Activated T-helper 17 cell treated with anti-CD3 and anti-CD28 coated beads, Interleukin-2, amount 50 U/mL, for 72 hours (primary cell): Measurements from ENCODE around the gene CRAT. TPM values are rescaled to one million over a fixed set of nuclear protein-coding genes. Genes with fewer than 3 reads are reported as not detected.

Source experiments
- ATAC-seq: fragments of 150-1000 bp; cut with Tn5 transposase; replicated peaks from 2 replicates; pipeline ENCODE4 v1.10.0; 2021; ENCODE audit warnings: mild to moderate bottlenecking, moderate library complexity
- H3K27ac Mint-ChIP-seq: one replicate; pipeline ENCODE4 v1.8.0; 2022; ENCODE audit warnings: mixed read lengths
- H3K27me3 Mint-ChIP-seq: one replicate; pipeline ENCODE4 v1.8.0; 2022; ENCODE audit warnings: mixed read lengths
- H3K36me3 Mint-ChIP-seq: one replicate; pipeline ENCODE4 v1.8.0; 2022; ENCODE audit warnings: low read depth, mild to moderate bottlenecking, mixed read lengths
- H3K4me1 Mint-ChIP-seq: one replicate; pipeline ENCODE4 v1.8.0; 2022; ENCODE audit warnings: mixed read lengths
- H3K4me3 Mint-ChIP-seq: one replicate; pipeline ENCODE4 v1.8.0; 2022; ENCODE audit warnings: mild to moderate bottlenecking, mixed read lengths
- H3K9me3 Mint-ChIP-seq: one replicate; pipeline ENCODE4 v1.8.0; 2022; ENCODE audit warnings: mixed read lengths
- total RNA-seq, 2 donors: library from RNA; stranded (reverse); gene quantifications; one replicate each; pipeline ENCODE4 v1.2.3, GENCODE V29; 2022

The CRAT gene
- total RNA-seq, 2 donors from 2014 or later, result 19.8 to 21.8 TPM

GRCh38 chr9:129074106-129074505 lies 36.5 kb downstream of the CRAT start:
- Mint-ChIP-seq H3K4me1 (peaks cover 5% of the 10 kb centered on the region), H3K27ac (no peak overlapping the region), H3K9me3 (no peaks in the 10 kb centered on the region), H3K4me3 (no peak overlapping the region), H3K27me3 (no peaks in the 10 kb centered on the region), H3K36me3 (no peaks in the 10 kb centered on the region)
- ATAC-seq, result no peak

DNA sequence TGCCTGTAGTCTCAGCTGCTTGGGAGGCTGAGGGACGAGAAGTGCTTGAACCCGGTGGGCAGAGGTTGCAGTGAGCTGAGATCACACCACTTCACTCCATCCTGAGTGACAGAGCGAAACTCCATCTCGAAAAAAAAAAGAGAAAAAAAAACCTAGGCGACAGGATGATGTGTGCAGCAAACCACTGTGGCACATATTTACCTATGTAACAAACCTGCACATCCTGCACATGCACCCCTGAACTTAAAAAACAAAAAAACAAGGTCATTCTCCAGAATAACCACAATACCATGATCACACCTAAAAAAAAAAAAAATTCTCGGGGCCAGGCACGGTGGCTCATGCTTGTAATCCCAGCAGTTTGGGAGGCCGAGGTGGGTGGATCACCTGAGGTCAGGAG lies 37.2 kb downstream of the CRAT start:
- peak overlapping the region; percentile 67 for H3K27ac Mint-ChIP-seq
- H3K4me1 Mint-ChIP-seq, result peaks cover 8% of the 10 kb centered on the region
- no peaks in the 10 kb centered on the region for H3K9me3 Mint-ChIP-seq
- H3K36me3 Mint-ChIP-seq, result peaks cover 5% of the 10 kb centered on the region
- peak overlapping the region; percentile 21 for H3K4me3 Mint-ChIP-seq
- no peaks in the 10 kb centered on the region for H3K27me3 Mint-ChIP-seq
- peak; percentile 61 for ATAC-seq

GRCh38 chr9:129072171-129072570 lies 38.4 kb downstream of the CRAT start:
- no peak overlapping the region for H3K4me3 Mint-ChIP-seq
- no peak overlapping the region for H3K27ac Mint-ChIP-seq
- no peak for ATAC-seq
- H3K9me3 Mint-ChIP-seq, result no peaks in the 10 kb centered on the region
- no peaks in the 10 kb centered on the region for H3K27me3 Mint-ChIP-seq
- H3K4me1 Mint-ChIP-seq, result peaks cover 8% of the 10 kb centered on the region
- H3K36me3 Mint-ChIP-seq, result peaks cover 5% of the 10 kb centered on the region

GRCh38 chr9:129071526-129072126 lies 39.0 kb downstream of the CRAT start:
- no peak for ATAC-seq
- H3K27ac Mint-ChIP-seq, result no peak overlapping the region
- H3K4me1 Mint-ChIP-seq, result peaks cover 8% of the 10 kb centered on the region
- no peaks in the 10 kb centered on the region for H3K27me3 Mint-ChIP-seq
- H3K36me3 Mint-ChIP-seq, result peaks cover 5% of the 10 kb centered on the region
- no peak overlapping the region for H3K4me3 Mint-ChIP-seq
- H3K9me3 Mint-ChIP-seq, result no peaks in the 10 kb centered on the region

GRCh38 chr9:129070696-129071525 lies 39.7 kb downstream of the CRAT start:
- Mint-ChIP-seq H3K27me3 (no peaks in the 10 kb centered on the region), H3K9me3 (no peaks in the 10 kb centered on the region), H3K27ac (no peak overlapping the region), H3K4me3 (no peak overlapping the region), H3K36me3 (peaks cover 7% of the 10 kb centered on the region), H3K4me1 (peaks cover 8% of the 10 kb centered on the region)
- no peak for ATAC-seq

- Mint-ChIP-seq H3K27ac (peak overlapping the region; percentile 89), H3K36me3 (peaks cover 15% of the 10 kb centered on the region), H3K9me3 (no peaks in the 10 kb centered on the region), H3K4me1 (peaks cover 3% of the 10 kb centered on the region), H3K27me3 (no peaks in the 10 kb centered on the region), H3K4me3 (peak overlapping the region; percentile 52)
- ATAC-seq, result no peak
These were observed 40.5 kb downstream of the CRAT start for GRCh38 chr9:129069862-129070641.

GRCh38 chr9:129068990-129069861 lies 41.4 kb downstream of the CRAT start:
- H3K27ac Mint-ChIP-seq, result peak overlapping the region; percentile 89
- H3K4me3 Mint-ChIP-seq, result peak overlapping the region; percentile 52
- peaks cover 3% of the 10 kb centered on the region for H3K4me1 Mint-ChIP-seq
- H3K9me3 Mint-ChIP-seq, result no peaks in the 10 kb centered on the region
- H3K27me3 Mint-ChIP-seq, result no peaks in the 10 kb centered on the region
- peak; percentile 87 for ATAC-seq
- H3K36me3 Mint-ChIP-seq, result peaks cover 22% of the 10 kb centered on the region

DNA sequence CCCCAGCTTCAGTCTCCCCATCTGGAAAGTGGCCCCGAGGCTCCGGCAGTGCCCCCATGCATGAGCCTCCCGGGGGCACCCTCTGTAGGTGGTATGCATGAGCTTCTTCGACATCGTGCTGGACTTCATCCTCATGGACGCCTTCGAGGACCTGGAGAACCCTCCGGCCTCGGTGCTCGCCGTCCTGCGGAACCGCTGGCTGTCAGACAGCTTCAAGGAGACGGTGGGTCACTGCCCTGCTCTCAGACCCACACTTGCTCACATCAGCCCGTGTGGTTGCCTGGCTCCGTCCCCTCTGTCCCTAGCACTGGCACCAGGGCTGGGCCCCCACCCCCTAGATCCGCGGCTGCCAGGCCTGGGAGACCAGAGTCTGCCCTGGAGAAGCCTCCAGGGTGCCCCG lies 42.5 kb downstream of the CRAT start:
- Mint-ChIP-seq H3K4me1 (peaks cover 3% of the 10 kb centered on the region), H3K9me3 (no peaks in the 10 kb centered on the region), H3K36me3 (peaks cover 30% of the 10 kb centered on the region), H3K4me3 (peak overlapping the region; percentile 52), H3K27ac (peak overlapping the region; percentile 89), H3K27me3 (no peaks in the 10 kb centered on the region)
- ATAC-seq, result no peak

- no peaks in the 10 kb centered on the region for H3K27me3 Mint-ChIP-seq
- peaks cover 36% of the 10 kb centered on the region for H3K36me3 Mint-ChIP-seq
- ATAC-seq, result no peak
- peaks cover 3% of the 10 kb centered on the region for H3K4me1 Mint-ChIP-seq
- H3K27ac Mint-ChIP-seq, result no peak overlapping the region
- H3K4me3 Mint-ChIP-seq, result no peak overlapping the region
- H3K9me3 Mint-ChIP-seq, result no peaks in the 10 kb centered on the region
These were observed 46.1 kb downstream of the CRAT start for GRCh38 chr9:129064499-129064908.

DNA sequence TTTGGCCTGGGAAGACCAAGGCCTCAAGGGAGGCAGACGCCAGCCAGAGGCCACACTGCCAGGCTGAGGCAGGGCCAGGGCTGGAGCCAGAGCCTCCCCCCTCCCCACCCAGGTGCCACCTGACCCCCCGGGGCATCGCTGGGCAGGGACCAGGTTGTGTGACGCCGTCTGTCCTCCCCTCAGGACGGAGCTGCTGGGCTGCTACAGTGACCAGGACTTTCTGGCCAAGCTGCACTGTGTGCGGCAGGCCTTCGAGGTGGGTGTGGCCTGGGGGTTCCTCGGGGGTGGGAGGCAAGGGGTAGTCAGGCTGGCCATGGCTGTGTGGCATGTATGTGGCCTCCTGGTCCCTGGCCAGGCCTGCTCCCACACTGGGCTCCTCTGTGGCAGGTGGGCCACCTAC lies 47.5 kb downstream of the CRAT start:
- no peaks in the 10 kb centered on the region for H3K27me3 Mint-ChIP-seq
- no peak overlapping the region for H3K27ac Mint-ChIP-seq
- H3K4me1 Mint-ChIP-seq, result no peaks in the 10 kb centered on the region
- no peak for ATAC-seq
- H3K36me3 Mint-ChIP-seq, result peaks cover 32% of the 10 kb centered on the region
- no peak overlapping the region for H3K4me3 Mint-ChIP-seq
- no peaks in the 10 kb centered on the region for H3K9me3 Mint-ChIP-seq

GRCh38 chr9:129060991-129061390 lies 49.6 kb downstream of the CRAT start:
- Mint-ChIP-seq H3K9me3 (no peaks in the 10 kb centered on the region), H3K27ac (no peak overlapping the region), H3K4me3 (no peak overlapping the region), H3K36me3 (peaks cover 46% of the 10 kb centered on the region), H3K4me1 (no peaks in the 10 kb centered on the region), H3K27me3 (no peaks in the 10 kb centered on the region)
- no peak for ATAC-seq

DNA sequence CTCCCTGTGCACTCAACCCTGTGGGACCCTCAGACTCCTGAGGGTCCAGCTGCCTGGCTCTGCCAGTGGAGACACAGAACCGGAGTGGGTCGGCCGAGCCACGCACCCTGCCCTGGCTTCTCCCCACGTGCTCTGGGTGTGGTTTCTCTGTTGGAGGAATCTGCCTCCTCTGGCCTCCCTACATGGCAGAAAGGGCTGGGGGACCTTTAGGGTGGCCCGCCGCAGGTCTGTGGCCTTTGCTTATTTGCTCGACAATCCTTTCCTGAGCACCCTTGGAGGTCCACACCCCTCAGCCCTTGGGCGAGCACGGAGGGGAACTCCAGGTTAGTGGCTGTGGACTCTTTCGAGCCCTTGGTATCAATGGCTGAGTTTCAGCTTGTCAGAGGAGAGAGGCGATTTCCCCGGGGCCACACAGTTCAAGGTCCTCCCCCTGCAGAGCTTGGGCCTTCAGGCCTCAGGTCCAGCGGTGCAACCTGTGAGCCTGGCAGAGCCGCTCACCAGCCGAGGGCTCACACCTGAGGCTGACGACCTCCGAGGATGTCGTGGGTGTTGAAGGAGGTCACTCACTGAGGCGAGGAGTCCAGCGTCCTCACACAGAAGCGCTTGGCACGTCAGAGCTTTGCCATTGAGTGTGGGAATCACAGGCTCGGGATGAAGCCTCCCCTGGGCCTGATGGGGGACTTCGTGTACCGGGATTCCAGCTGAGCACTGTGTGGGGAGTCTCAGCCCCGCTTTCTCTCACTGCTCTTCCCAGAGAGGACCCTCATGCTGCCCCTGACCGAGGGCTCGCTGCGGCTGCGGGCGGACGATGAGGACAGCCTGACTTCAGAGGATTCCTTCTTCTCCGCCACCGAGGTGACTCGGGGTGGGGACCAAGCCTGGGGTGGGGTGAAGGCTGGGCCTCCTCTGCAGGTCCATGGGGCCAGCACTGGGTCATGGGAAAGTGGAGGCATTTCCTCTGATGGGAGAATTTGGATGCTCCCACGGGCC lies 50.5 kb downstream of the CRAT start:
- Mint-ChIP-seq H3K36me3 (peaks cover 38% of the 10 kb centered on the region), H3K27me3 (no peaks in the 10 kb centered on the region), H3K4me1 (no peaks in the 10 kb centered on the region), H3K9me3 (no peaks in the 10 kb centered on the region), H3K4me3 (no peak overlapping the region), H3K27ac (no peak overlapping the region)
- ATAC-seq, result no peak
